ENCODE data around the gene BAHCC1. TPM values are rescaled to one million over a fixed set of nuclear protein-coding genes. Genes with fewer than 3 reads are reported as not detected.

The BAHCC1 gene
- polyA plus RNA-seq, 1 donor from 2014 or later = 14.2 TPM

- Histone ChIP-seq H3K27ac (ENCODE audit: low read length) (no peak overlapping the region), H3K9me2 (ENCODE audit: insufficient read depth, low read length) (no peaks in the 10 kb centered on the region), H3K4me2 (ENCODE audit: low read length) (no peak overlapping the region)
These were observed 22.8 kb downstream of the BAHCC1 start for GRCh38 chr17:81417879-81418709.

GRCh38 chr17:81418710-81419318 is 23.6 kb downstream of the BAHCC1 start:
- Histone ChIP-seq H3K27me3 (ENCODE audit: insufficient read depth, low read depth, low read length) (no peaks in the 10 kb centered on the region), H3K9me3 (ENCODE audit: low read length) (no peaks in the 10 kb centered on the region), H4K20me1 (ENCODE audit: insufficient read depth) (no peaks in the 10 kb centered on the region), H3K9me2 (ENCODE audit: insufficient read depth, low read length) (no peaks in the 10 kb centered on the region), H3F3A (ENCODE audit: insufficient read depth, low read length, poor library complexity, severe bottlenecking) (no peaks in the 10 kb centered on the region), H3K9ac (ENCODE audit: low read length) (peak overlapping the region; percentile 36), H3K4me3 (ENCODE audit: low read length) (peak overlapping the region; percentile 21), H3K4me2 (ENCODE audit: low read length) (no peak overlapping the region), H3K79me2 (replicated peaks; ENCODE audit: insufficient read depth, low read length) (peaks cover 32% of the 10 kb centered on the region), H2AFZ (ENCODE audit: low read depth, low read length) (no peak overlapping the region), H3K36me3 (ENCODE audit: insufficient read depth, low read length) (no peaks in the 10 kb centered on the region), H3K27ac (ENCODE audit: low read length) (peak overlapping the region; percentile 68)
- no peak for TF ChIP-seq POLR2AphosphoS5 (IDR thresholded peaks at IDR 0.05)
- no peak for TF ChIP-seq CTCF (IDR thresholded peaks at IDR 0.05; ENCODE audit: poor library complexity, severe bottlenecking)
- TF ChIP-seq TAF1 (IDR thresholded peaks at IDR 0.05; ENCODE audit: low read depth) = no peak
- TF ChIP-seq MXI1 (conservative IDR thresholded peaks at IDR 0.05; ENCODE audit: poor library complexity, severe bottlenecking) = no peak
- TF ChIP-seq, protein P1, sequence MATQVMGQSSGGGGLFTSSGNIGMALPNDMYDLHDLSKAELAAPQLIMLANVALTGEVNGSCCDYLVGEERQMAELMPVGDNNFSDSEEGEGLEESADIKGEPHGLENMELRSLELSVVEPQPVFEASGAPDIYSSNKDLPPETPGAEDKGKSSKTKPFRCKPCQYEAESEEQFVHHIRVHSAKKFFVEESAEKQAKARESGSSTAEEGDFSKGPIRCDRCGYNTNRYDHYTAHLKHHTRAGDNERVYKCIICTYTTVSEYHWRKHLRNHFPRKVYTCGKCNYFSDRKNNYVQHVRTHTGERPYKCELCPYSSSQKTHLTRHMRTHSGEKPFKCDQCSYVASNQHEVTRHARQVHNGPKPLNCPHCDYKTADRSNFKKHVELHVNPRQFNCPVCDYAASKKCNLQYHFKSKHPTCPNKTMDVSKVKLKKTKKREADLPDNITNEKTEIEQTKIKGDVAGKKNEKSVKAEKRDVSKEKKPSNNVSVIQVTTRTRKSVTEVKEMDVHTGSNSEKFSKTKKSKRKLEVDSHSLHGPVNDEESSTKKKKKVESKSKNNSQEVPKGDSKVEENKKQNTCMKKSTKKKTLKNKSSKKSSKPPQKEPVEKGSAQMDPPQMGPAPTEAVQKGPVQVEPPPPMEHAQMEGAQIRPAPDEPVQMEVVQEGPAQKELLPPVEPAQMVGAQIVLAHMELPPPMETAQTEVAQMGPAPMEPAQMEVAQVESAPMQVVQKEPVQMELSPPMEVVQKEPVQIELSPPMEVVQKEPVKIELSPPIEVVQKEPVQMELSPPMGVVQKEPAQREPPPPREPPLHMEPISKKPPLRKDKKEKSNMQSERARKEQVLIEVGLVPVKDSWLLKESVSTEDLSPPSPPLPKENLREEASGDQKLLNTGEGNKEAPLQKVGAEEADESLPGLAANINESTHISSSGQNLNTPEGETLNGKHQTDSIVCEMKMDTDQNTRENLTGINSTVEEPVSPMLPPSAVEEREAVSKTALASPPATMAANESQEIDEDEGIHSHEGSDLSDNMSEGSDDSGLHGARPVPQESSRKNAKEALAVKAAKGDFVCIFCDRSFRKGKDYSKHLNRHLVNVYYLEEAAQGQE (IDR thresholded peaks at IDR 0.05; ENCODE audit: borderline replicate concordance) = no peak
- TF ChIP-seq EP300 (conservative IDR thresholded peaks at IDR 0.05; ENCODE audit: poor library complexity, severe bottlenecking) = no peak
- no peak for TF ChIP-seq SMC3 (conservative IDR thresholded peaks at IDR 0.05; ENCODE audit: poor library complexity)
- no peak for TF ChIP-seq EZH2 (IDR thresholded peaks at IDR 0.05; ENCODE audit: borderline replicate concordance, insufficient read depth, low read length, poor library complexity, severe bottlenecking)

More at GRCh38 chr17:81417879-81418709, 22.8 kb downstream of the BAHCC1 start:
- H3K9me3 ChIP-seq (ENCODE audit: low read length) = no peaks in the 10 kb centered on the region
- H3K4me3 ChIP-seq (ENCODE audit: low read length) = no peak overlapping the region
- peaks cover 35% of the 10 kb centered on the region for H3K79me2 ChIP-seq (replicated peaks; ENCODE audit: insufficient read depth, low read length)
- no peak overlapping the region for H3K9ac ChIP-seq (ENCODE audit: low read length)
- no peaks in the 10 kb centered on the region for H3F3A ChIP-seq (ENCODE audit: insufficient read depth, low read length, poor library complexity, severe bottlenecking)
- no peaks in the 10 kb centered on the region for H4K20me1 ChIP-seq (ENCODE audit: insufficient read depth)
- no peak for TF ChIP-seq SMC3 (conservative IDR thresholded peaks at IDR 0.05; ENCODE audit: poor library complexity)
- no peak for TF ChIP-seq EP300 (conservative IDR thresholded peaks at IDR 0.05; ENCODE audit: poor library complexity, severe bottlenecking)
- no peak for TF ChIP-seq CTCF (IDR thresholded peaks at IDR 0.05; ENCODE audit: poor library complexity, severe bottlenecking)
- TF ChIP-seq, protein P1 (IDR thresholded peaks at IDR 0.05; ENCODE audit: borderline replicate concordance) = no peak
- H3K36me3 ChIP-seq (ENCODE audit: insufficient read depth, low read length) = no peaks in the 10 kb centered on the region
- H2AFZ ChIP-seq (ENCODE audit: low read depth, low read length) = no peak overlapping the region
- H3K27me3 ChIP-seq (ENCODE audit: insufficient read depth, low read depth, low read length) = no peaks in the 10 kb centered on the region
